Activated CD4-positive, CD25-positive, alpha-beta regulatory T cell treated with anti-CD3 and anti-CD28 coated beads, Interleukin-2, amount 50 U/mL, for 16 hours (primary cell): Measurements from ENCODE around the gene CPD.
"Not testable (repeated sequence)": the region's sequence is repeated elsewhere in the genome, so short reads cannot be mapped to it uniquely, and the experiment has no call there.

Source experiments
- DNase-seq: peaks from one replicate; pipeline ENCODE4 v3.0.0-alpha.2; 2020; ENCODE audit warnings: low read depth, low spot score

The CPD gene

GRCh38 chr17:30427611-30428010 lies 48.9 kb downstream of the CPD start:
- no peak for DNase-seq

GRCh38 chr17:30429155-30429554 lies 50.4 kb downstream of the CPD start:
- DNase-seq, result no peak

GRCh38 chr17:30433514-30433913 lies 54.8 kb downstream of the CPD start:
- DNase-seq, result no peak

GRCh38 chr17:30436729-30437128 lies 58.0 kb downstream of the CPD start:
- DNase-seq, result no peak

GRCh38 chr17:30443721-30444120 lies 65.0 kb downstream of the CPD start:
- DNase-seq, result no peak

GRCh38 chr17:30446640-30447039 lies 67.9 kb downstream of the CPD start:
- not testable (repeated sequence) for DNase-seq

- DNase-seq, result no peak
Observed at GRCh38 chr17:30449480-30449879, 70.8 kb downstream of the CPD start.

GRCh38 chr17:30450125-30451027 lies 71.6 kb downstream of the CPD start:
- no peak for DNase-seq

- no peak for DNase-seq
Observed at GRCh38 chr17:30454635-30455034, 75.9 kb downstream of the CPD start.

GRCh38 chr17:30458371-30458770 lies 79.6 kb downstream of the CPD start:
- no peak for DNase-seq

GRCh38 chr17:30458797-30459413 lies 80.2 kb downstream of the CPD start:
- DNase-seq, result not testable (repeated sequence)

GRCh38 chr17:30468465-30468864 lies 89.7 kb downstream of the CPD start:
- no peak for DNase-seq

GRCh38 chr17:30472238-30472890 lies 93.6 kb downstream of the CPD start:
- DNase-seq, result no peak

GRCh38 chr17:30475206-30475605 lies 96.5 kb downstream of the CPD start:
- no peak for DNase-seq

GRCh38 chr17:30476726-30477082 lies 98.0 kb downstream of the CPD start:
- no peak for DNase-seq

- peak; percentile 85 for DNase-seq
Observed at GRCh38 chr17:30477083-30477773, 98.5 kb downstream of the CPD start, which contains the start of gene GOSR1. TSS of gene GOSR1 (plus strand) at chr17:30477408. CDS start at chr17:30477434, 26 bp downstream.

- no peak for DNase-seq
Observed at GRCh38 chr17:30477774-30478115, 99.0 kb downstream of the CPD start.

GRCh38 chr17:30482555-30482954 lies 103.8 kb downstream of the CPD start:
- DNase-seq, result no peak

GRCh38 chr17:30483159-30483558 lies 104.4 kb downstream of the CPD start:
- DNase-seq, result no peak

GRCh38 chr17:30493780-30494179 lies 115.1 kb downstream of the CPD start:
- no peak for DNase-seq

- DNase-seq, result no peak
Observed at GRCh38 chr17:30495586-30495985, 116.9 kb downstream of the CPD start.

- DNase-seq, result no peak
Observed at GRCh38 chr17:30503558-30503957, 124.8 kb downstream of the CPD start.
